ENCODE measurements around the gene LRRN1.
"Not testable (repeated sequence)": the region's sequence is repeated elsewhere in the genome, so short reads cannot be mapped to it uniquely, and the experiment has no call there.

The LRRN1 gene

GRCh38 chr3:3800080-3800455, 837 bp downstream of the LRRN1 start:
- peak overlapping the region; percentile 83 for H3K4me3 Mint-ChIP-seq
- no peaks in the 10 kb centered on the region for H3K9me3 Mint-ChIP-seq
- peaks cover 33% of the 10 kb centered on the region for H3K27me3 Mint-ChIP-seq
- H3K36me3 Mint-ChIP-seq: peaks cover 2% of the 10 kb centered on the region
- no peak overlapping the region for H3K27ac Mint-ChIP-seq
- peaks cover 18% of the 10 kb centered on the region for H3K4me1 Mint-ChIP-seq

DNA sequence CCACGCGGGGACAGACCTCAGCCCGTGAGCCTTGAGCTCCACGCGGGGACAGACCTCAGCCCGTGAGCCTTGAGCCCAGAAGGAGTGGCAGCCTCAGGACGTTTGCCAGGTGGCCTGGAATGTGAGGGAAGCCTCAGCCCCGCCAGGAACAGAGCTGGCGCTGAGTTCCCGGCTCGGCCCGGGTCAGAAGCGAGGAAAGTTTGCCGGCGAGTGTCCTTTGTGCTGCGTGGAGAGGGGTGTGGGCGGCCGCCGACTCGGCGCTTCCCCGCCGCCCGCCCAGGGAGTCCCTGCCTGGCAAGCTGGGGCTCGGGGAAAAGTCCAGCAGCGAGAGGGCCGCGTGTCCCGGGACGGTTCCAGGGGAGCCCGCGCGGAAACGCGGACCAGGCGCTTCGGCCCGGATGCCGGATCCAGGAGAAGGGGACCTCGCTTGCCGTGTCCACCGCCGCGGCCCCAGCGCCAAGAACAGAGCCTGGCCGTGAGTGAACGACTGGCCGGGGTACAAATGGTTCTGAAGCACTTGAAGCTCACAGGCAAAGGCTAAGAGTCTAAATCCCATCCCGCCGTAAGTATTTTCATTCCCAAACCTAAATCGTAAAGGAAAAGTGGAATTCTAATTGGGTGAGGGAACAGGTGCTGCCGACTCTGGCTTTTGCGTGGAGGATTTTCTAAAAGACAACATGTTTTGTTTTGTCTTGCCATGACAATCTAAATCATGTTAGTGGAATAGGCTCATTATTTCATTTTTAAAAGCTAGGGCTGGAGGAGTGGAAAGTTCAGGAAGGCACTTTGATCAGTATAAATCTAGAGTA, 1.7 kb downstream of the LRRN1 start:
- Mint-ChIP-seq H3K36me3 (peaks cover 2% of the 10 kb centered on the region), H3K27ac (no peak overlapping the region), H3K27me3 (peaks cover 33% of the 10 kb centered on the region), H3K4me1 (peaks cover 18% of the 10 kb centered on the region), H3K4me3 (peak overlapping the region; percentile 38), H3K9me3 (no peaks in the 10 kb centered on the region)

DNA sequence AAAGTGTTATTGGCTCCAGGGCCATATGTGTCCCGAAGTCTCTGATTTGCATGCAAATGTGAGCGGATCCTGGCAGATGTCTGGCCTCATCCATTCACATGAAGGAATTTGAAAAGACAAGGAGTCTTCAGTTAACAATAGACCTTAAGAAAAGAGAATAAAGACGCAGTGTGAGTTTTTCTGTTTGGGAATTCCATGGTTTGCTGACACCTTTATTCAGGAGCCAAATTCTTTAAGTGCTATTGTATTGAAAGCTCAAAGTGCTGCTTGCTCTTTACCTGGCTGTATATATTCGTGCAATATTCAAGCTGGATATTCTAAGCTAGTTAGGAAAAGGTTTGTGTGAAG, 2.2 kb downstream of the LRRN1 start:
- no peaks in the 10 kb centered on the region for H3K9me3 Mint-ChIP-seq
- H3K36me3 Mint-ChIP-seq: peaks cover 2% of the 10 kb centered on the region
- H3K4me1 Mint-ChIP-seq: peaks cover 18% of the 10 kb centered on the region
- H3K27me3 Mint-ChIP-seq: peaks cover 33% of the 10 kb centered on the region
- peak overlapping the region; percentile 38 for H3K4me3 Mint-ChIP-seq
- H3K27ac Mint-ChIP-seq: no peak overlapping the region

DNA sequence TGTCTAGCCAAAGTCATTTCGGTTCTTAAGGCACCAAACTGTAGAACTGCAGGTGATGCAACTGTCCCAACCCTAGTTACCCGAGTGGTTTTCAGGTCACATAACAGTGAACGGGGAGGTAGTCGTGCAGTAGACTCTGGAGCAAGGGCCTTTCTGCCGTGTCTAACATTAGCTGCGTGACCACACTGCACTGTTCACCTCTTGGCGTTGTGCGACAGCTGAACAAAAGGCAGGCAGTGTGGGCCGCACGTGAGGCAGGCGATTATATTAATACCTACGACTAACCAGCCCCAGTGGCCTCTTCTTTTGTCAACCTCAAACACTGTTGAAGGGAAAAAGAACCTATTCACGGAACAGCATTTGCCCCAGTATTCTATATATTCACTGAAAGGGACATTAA, 2.8 kb downstream of the LRRN1 start:
- Mint-ChIP-seq H3K4me1 (peaks cover 18% of the 10 kb centered on the region), H3K27me3 (peaks cover 30% of the 10 kb centered on the region), H3K27ac (no peak overlapping the region), H3K9me3 (no peaks in the 10 kb centered on the region), H3K4me3 (no peak overlapping the region), H3K36me3 (peaks cover 2% of the 10 kb centered on the region)

DNA sequence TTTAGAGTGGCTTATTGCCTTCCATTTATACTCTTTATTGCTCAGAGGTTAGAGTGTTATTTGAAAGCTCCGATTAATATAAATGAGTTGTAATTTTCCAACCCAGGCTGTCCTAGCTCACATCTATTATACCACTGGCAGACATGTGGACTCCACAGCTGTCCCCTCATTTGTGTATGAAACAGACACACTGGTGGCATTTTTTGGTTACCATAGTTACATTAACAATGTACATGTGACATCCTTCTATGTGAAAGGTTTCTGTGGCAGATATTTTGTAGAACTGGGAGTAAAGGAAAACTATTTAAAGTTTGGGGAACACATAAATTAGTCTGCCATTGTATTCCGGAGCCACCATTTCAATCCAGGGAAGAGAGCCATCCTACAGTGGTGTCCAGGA, 5.3 kb downstream of the LRRN1 start:
- no peaks in the 10 kb centered on the region for H3K9me3 Mint-ChIP-seq
- peaks cover 10% of the 10 kb centered on the region for H3K4me1 Mint-ChIP-seq
- H3K4me3 Mint-ChIP-seq: no peak overlapping the region
- no peak overlapping the region for H3K27ac Mint-ChIP-seq
- H3K36me3 Mint-ChIP-seq: no peaks in the 10 kb centered on the region
- peaks cover 15% of the 10 kb centered on the region for H3K27me3 Mint-ChIP-seq

- Mint-ChIP-seq H3K9me3 (no peaks in the 10 kb centered on the region), H3K4me3 (no peak overlapping the region), H3K27me3 (peaks cover 10% of the 10 kb centered on the region), H3K4me1 (peaks cover 4% of the 10 kb centered on the region), H3K27ac (no peak overlapping the region), H3K36me3 (no peaks in the 10 kb centered on the region)
Measured at GRCh38 chr3:3806092-3806491, 6.9 kb downstream of the LRRN1 start.

- Mint-ChIP-seq H3K9me3 (no peaks in the 10 kb centered on the region), H3K27me3 (peaks cover 3% of the 10 kb centered on the region), H3K4me1 (no peaks in the 10 kb centered on the region), H3K4me3 (no peak overlapping the region), H3K36me3 (no peaks in the 10 kb centered on the region), H3K27ac (no peak overlapping the region)
Measured at GRCh38 chr3:3806856-3807255, 7.6 kb downstream of the LRRN1 start.

GRCh38 chr3:3813013-3813412, 13.8 kb downstream of the LRRN1 start:
- no peaks in the 10 kb centered on the region for H3K4me1 Mint-ChIP-seq
- no peaks in the 10 kb centered on the region for H3K9me3 Mint-ChIP-seq
- no peak overlapping the region for H3K4me3 Mint-ChIP-seq
- H3K36me3 Mint-ChIP-seq: no peaks in the 10 kb centered on the region
- no peaks in the 10 kb centered on the region for H3K27me3 Mint-ChIP-seq
- H3K27ac Mint-ChIP-seq: no peak overlapping the region

GRCh38 chr3:3815206-3815605, 16.0 kb downstream of the LRRN1 start:
- Mint-ChIP-seq H3K36me3 (peaks cover 3% of the 10 kb centered on the region), H3K4me3 (no peak overlapping the region), H3K9me3 (no peaks in the 10 kb centered on the region), H3K4me1 (no peaks in the 10 kb centered on the region), H3K27me3 (no peaks in the 10 kb centered on the region), H3K27ac (peak overlapping the region; percentile 19)

GRCh38 chr3:3816034-3816433, 16.8 kb downstream of the LRRN1 start:
- no peaks in the 10 kb centered on the region for H3K4me1 Mint-ChIP-seq
- H3K27me3 Mint-ChIP-seq: no peaks in the 10 kb centered on the region
- H3K36me3 Mint-ChIP-seq: peaks cover 5% of the 10 kb centered on the region
- H3K27ac Mint-ChIP-seq: no peak overlapping the region
- no peak overlapping the region for H3K4me3 Mint-ChIP-seq
- H3K9me3 Mint-ChIP-seq: no peaks in the 10 kb centered on the region

DNA sequence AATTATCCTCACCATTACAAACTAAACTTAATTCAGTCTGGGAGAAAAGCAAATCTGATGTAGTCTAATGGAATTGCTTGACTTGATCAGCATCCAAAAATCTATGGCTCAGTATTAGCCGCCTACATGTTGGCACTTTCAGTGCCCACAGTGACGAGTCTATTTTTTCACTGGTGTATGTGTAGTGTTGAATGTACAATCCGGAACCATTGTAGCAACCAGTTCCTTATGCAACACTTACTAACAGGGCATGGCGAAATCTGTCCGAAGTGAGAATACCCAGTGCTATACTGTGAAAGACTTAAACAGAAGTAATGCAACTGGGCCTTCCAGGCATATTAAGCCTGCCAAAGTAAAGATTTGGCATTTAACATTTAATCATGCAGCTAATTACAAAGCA, 18.6 kb downstream of the LRRN1 start:
- Mint-ChIP-seq H3K4me3 (no peak overlapping the region), H3K36me3 (peaks cover 5% of the 10 kb centered on the region), H3K27me3 (no peaks in the 10 kb centered on the region), H3K9me3 (no peaks in the 10 kb centered on the region), H3K4me1 (no peaks in the 10 kb centered on the region), H3K27ac (no peak overlapping the region)

- Mint-ChIP-seq H3K27ac (no peak overlapping the region), H3K4me3 (no peak overlapping the region), H3K36me3 (peaks cover 5% of the 10 kb centered on the region), H3K27me3 (no peaks in the 10 kb centered on the region), H3K4me1 (no peaks in the 10 kb centered on the region), H3K9me3 (no peaks in the 10 kb centered on the region)
Measured at GRCh38 chr3:3821777-3822176, 22.5 kb downstream of the LRRN1 start.

DNA sequence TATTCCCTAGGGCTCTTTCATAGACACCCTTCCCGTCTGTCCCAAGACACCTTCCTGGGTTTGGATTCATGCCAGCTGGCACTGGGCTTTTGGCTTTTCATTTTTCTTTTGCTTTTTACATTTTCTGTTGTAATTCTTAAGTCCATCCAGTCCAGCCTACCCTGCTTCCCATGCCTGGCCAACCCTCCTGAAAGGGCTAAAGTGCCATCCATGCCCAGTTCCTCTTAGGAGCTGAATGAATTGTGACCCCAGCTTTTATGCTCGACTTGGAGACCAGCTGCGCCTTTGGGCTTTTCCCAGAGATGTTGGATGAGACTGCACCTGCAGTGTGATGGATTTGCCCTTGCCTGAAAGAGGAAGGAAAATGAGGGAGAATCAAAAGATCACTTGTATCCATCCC, 25.8 kb downstream of the LRRN1 start:
- peaks cover under 1% of the 10 kb centered on the region for H3K9me3 Mint-ChIP-seq
- no peaks in the 10 kb centered on the region for H3K4me1 Mint-ChIP-seq
- no peaks in the 10 kb centered on the region for H3K27me3 Mint-ChIP-seq
- H3K27ac Mint-ChIP-seq: no peak overlapping the region
- no peak overlapping the region for H3K4me3 Mint-ChIP-seq
- peaks cover 5% of the 10 kb centered on the region for H3K36me3 Mint-ChIP-seq

- Mint-ChIP-seq H3K27ac (no peak overlapping the region), H3K9me3 (peaks cover 4% of the 10 kb centered on the region), H3K36me3 (peaks cover 6% of the 10 kb centered on the region), H3K4me1 (no peaks in the 10 kb centered on the region), H3K27me3 (no peaks in the 10 kb centered on the region), H3K4me3 (no peak overlapping the region)
Measured at GRCh38 chr3:3826521-3826920, 27.3 kb downstream of the LRRN1 start.

- Mint-ChIP-seq H3K4me3 (no peak overlapping the region), H3K36me3 (peaks cover 6% of the 10 kb centered on the region), H3K27me3 (no peaks in the 10 kb centered on the region), H3K9me3 (peaks cover 4% of the 10 kb centered on the region), H3K4me1 (no peaks in the 10 kb centered on the region), H3K27ac (no peak overlapping the region)
Measured at GRCh38 chr3:3827111-3827510, 27.9 kb downstream of the LRRN1 start.

DNA sequence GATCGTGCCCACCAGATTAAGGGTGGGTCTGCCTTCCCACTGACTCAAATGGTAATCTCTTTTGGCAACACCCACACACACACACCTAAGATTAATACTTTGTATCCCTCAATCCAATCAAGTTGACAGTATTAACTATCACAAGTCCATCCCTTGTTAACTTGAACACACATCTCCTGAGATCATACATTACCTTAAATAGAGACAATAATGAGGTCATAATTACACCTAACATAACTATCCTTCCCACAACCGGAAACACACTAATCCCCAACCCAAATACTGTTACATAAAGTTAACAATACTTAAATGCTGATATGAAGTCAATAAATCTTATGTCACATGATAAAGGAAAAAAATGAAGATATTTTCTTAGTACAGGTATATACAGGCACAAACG, 29.2 kb downstream of the LRRN1 start:
- peaks cover 13% of the 10 kb centered on the region for H3K9me3 Mint-ChIP-seq
- H3K4me1 Mint-ChIP-seq, H3K4me3 Mint-ChIP-seq, H3K27ac Mint-ChIP-seq, H3K27me3 Mint-ChIP-seq: not testable (repeated sequence)
- peaks cover 10% of the 10 kb centered on the region for H3K36me3 Mint-ChIP-seq

DNA sequence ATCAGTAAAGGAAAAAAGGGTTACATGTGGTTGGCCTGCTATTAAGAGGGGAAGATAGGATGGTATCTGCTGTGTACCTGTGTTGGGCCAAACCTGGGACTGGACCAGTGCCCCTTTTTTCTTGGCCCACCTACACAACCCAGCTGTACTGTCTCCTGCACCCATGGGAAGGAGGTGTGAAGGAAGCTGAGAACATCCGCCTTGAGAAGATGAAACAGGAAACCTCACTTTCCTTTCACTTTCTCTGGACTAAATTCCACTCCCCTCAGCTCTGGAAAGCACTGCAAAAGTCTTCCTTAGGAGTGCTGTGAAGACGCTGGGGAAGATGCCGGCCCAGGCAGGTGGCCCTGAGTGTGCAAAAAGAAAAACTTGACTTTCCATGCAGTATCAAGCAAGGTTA, 37.6 kb downstream of the LRRN1 start:
- H3K27me3 Mint-ChIP-seq: no peaks in the 10 kb centered on the region
- H3K4me3 Mint-ChIP-seq: no peak overlapping the region
- H3K4me1 Mint-ChIP-seq: no peaks in the 10 kb centered on the region
- H3K27ac Mint-ChIP-seq: no peak overlapping the region
- H3K9me3 Mint-ChIP-seq: peaks cover 24% of the 10 kb centered on the region
- peaks cover 10% of the 10 kb centered on the region for H3K36me3 Mint-ChIP-seq

Measured in activated naive CD4-positive, alpha-beta T cell treated with anti-CD3 and anti-CD28 coated beads, Interleukin-2, amount 50 U/mL, for 24 hours (primary cell).